Uterus (tissue), 2 donors: ENCODE results near the gene CAMTA1.

Experiments used
- CTCF ChIP-seq, 4 experiments: fragments of 200-600 bp in 2 of 4; fragments of 450-650 bp in 2 of 4; sonication (generic) in 2 of 4; IDR thresholded peaks; one replicate each; pipeline ENCODE4 v1.5.1; 2016 to 2019; ENCODE audit warnings: antibody characterized with exemption in 4 of 4, mild to moderate bottlenecking in 2 of 4, moderate library complexity in 1 of 4
- POLR2A ChIP-seq, 2 donors: fragments of 450-650 bp; IDR thresholded peaks; one replicate each; pipeline ENCODE4 v1.6.1; 2016; ENCODE audit warnings: antibody characterized with exemption in 2 of 2, mild to moderate bottlenecking in 1 of 2, moderate library complexity in 1 of 2

GRCh38 chr1:6783221-6783620, 2.0 kb upstream of the CAMTA1 start:
- no peak for TF ChIP-seq CTCF (IDR thresholded peaks at IDR 0.05)
- no peak for TF ChIP-seq POLR2A (IDR thresholded peaks at IDR 0.05)
